ENCODE data around the gene ACOT7.

DNA sequence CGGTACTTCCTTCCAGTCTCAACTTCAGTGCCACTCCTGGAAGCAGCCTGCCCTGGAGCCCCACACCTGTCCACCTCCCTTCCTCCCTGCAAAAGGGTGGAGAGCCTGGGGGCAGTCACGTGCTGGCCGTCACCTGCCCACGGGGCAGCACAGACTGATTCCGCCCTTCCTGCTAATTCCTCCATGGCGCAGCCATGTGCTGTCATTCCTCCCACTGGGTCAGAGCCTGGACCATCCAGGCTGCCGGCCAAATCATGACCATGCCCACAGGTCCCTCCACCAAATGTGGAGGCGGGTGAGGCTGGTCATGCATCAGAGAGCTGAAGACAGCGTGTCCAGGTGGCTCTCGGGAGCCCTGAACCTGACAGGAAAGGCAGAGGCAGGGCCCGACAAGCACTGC is 108.2 kb downstream of the ACOT7 start:
- no peak for TF ChIP-seq NR2F6 (IDR thresholded peaks at IDR 0.05)
- no peak for TF ChIP-seq NR2F6 (CRISPR knock-in tag; IDR thresholded peaks at IDR 0.05)
- no peak for TF ChIP-seq TAF1 (CRISPR knock-in tag; IDR thresholded peaks at IDR 0.05)
- TF ChIP-seq PHF21A (CRISPR knock-in tag; IDR thresholded peaks at IDR 0.05): no peak
- TF ChIP-seq NFATC3 (CRISPR knock-in tag; IDR thresholded peaks at IDR 0.05): no peak
- TF ChIP-seq, protein P1, sequence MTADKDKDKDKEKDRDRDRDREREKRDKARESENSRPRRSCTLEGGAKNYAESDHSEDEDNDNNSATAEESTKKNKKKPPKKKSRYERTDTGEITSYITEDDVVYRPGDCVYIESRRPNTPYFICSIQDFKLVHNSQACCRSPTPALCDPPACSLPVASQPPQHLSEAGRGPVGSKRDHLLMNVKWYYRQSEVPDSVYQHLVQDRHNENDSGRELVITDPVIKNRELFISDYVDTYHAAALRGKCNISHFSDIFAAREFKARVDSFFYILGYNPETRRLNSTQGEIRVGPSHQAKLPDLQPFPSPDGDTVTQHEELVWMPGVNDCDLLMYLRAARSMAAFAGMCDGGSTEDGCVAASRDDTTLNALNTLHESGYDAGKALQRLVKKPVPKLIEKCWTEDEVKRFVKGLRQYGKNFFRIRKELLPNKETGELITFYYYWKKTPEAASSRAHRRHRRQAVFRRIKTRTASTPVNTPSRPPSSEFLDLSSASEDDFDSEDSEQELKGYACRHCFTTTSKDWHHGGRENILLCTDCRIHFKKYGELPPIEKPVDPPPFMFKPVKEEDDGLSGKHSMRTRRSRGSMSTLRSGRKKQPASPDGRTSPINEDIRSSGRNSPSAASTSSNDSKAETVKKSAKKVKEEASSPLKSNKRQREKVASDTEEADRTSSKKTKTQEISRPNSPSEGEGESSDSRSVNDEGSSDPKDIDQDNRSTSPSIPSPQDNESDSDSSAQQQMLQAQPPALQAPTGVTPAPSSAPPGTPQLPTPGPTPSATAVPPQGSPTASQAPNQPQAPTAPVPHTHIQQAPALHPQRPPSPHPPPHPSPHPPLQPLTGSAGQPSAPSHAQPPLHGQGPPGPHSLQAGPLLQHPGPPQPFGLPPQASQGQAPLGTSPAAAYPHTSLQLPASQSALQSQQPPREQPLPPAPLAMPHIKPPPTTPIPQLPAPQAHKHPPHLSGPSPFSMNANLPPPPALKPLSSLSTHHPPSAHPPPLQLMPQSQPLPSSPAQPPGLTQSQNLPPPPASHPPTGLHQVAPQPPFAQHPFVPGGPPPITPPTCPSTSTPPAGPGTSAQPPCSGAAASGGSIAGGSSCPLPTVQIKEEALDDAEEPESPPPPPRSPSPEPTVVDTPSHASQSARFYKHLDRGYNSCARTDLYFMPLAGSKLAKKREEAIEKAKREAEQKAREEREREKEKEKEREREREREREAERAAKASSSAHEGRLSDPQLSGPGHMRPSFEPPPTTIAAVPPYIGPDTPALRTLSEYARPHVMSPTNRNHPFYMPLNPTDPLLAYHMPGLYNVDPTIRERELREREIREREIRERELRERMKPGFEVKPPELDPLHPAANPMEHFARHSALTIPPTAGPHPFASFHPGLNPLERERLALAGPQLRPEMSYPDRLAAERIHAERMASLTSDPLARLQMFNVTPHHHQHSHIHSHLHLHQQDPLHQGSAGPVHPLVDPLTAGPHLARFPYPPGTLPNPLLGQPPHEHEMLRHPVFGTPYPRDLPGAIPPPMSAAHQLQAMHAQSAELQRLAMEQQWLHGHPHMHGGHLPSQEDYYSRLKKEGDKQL (CRISPR knock-in tag; IDR thresholded peaks at IDR 0.05; ENCODE audit: low read depth): no peak
- no peak for TF ChIP-seq ZNF510 (CRISPR knock-in tag; IDR thresholded peaks at IDR 0.05; ENCODE audit: low read depth)
- TF ChIP-seq NCOA1 (CRISPR knock-in tag; IDR thresholded peaks at IDR 0.05): no peak

Measured in HepG2 (cell line).